Natural killer cell (primary cell): ENCODE measurements around the gene TSPAN18. TPM values are rescaled to one million over a fixed set of nuclear protein-coding genes. Genes with fewer than 3 reads are reported as not detected.

Source experiments
- ATAC-seq, 3 donors: fragments of 150-1000 bp in 2 of 3; fragments of 200-7000 bp in 1 of 3; cut with Tn5 transposase; 1 replicate in 1 of 3; 2 replicates in 2 of 3; pipeline ENCODE4 v1.10.0; 2021; ENCODE audit warnings: mild to moderate bottlenecking in 2 of 3, moderate library complexity in 2 of 3
- DNase-seq, 2 donors: peaks; one replicate each; pipeline versions ENCODE4 v3.0.0 to v3.0.0-alpha.2; 2013 to 2021; ENCODE audit warnings: mixed read lengths in 1 of 2
- H3K27ac ChIP-seq: one replicate; pipeline ENCODE4 v1.5.1; 2013; ENCODE audit warnings: mild to moderate bottlenecking, low read length
- H3K27me3 ChIP-seq: one replicate; pipeline ENCODE4 v1.6.1; 2013; ENCODE audit warnings: low read length; ENCODE audit not compliant: control insufficient read depth, insufficient read depth
- H3K36me3 ChIP-seq: one replicate; pipeline ENCODE4 v1.6.1; 2013; ENCODE audit warnings: low read length; ENCODE audit not compliant: control insufficient read depth, insufficient read depth
- H3K4me1 ChIP-seq: one replicate; pipeline ENCODE4 v1.6.1; 2013; ENCODE audit warnings: low read length; ENCODE audit not compliant: control insufficient read depth, insufficient read depth
- H3K4me3 ChIP-seq: one replicate; pipeline ENCODE4 v1.5.1; 2013; ENCODE audit warnings: low read length
- H3K9me3 ChIP-seq: one replicate; pipeline ENCODE4 v1.6.1; 2013; ENCODE audit warnings: low read length; ENCODE audit not compliant: control insufficient read depth, insufficient read depth
- H3K27ac Mint-ChIP-seq, 2 donors: one replicate each; pipeline ENCODE4 v1.8.0; 2022; ENCODE audit warnings: mild to moderate bottlenecking in 2 of 2, mixed read lengths in 2 of 2, moderate library complexity in 1 of 2
- H3K27me3 Mint-ChIP-seq, 2 donors: one replicate each; pipeline ENCODE4 v1.8.0; 2022; ENCODE audit warnings: low read depth in 2 of 2, mixed read lengths in 2 of 2
- H3K36me3 Mint-ChIP-seq: one replicate; pipeline ENCODE4 v1.8.0; 2022; ENCODE audit warnings: mixed read lengths
- H3K4me1 Mint-ChIP-seq, 2 donors: one replicate each; pipeline ENCODE4 v1.8.0; 2022; ENCODE audit warnings: mixed read lengths in 2 of 2
- H3K4me3 Mint-ChIP-seq: one replicate; pipeline ENCODE4 v1.8.0; 2022; ENCODE audit warnings: mild to moderate bottlenecking, moderate library complexity, mixed read lengths
- H3K9me3 Mint-ChIP-seq, 2 donors: one replicate each; pipeline ENCODE4 v1.8.0; 2022; ENCODE audit warnings: mixed read lengths in 2 of 2
- WGBS: methylation state at CpG from one replicate; pipeline ENCODE4 v1.1.7; 2013; ENCODE audit warnings: missing lambda C conversion rate; ENCODE audit not compliant: insufficient coverage; 5-methylcytosine and 5-hydroxymethylcytosine counted together
- intact Hi-C: fragments of 100-400 bp; cut with micrococcal nuclease; formaldehyde crosslinking; loops from one replicate; pipeline ENCODE4 v1.14.2; 2022
- total RNA-seq, 4 donors: library from RNA; stranded (reverse); fragments of 120-200 nt in 1 of 4; gene quantifications; one replicate each; pipeline versions ENCODE4 v1.2.3 to v1.2.4, GENCODE V29; 2013 to 2022
- TF ChIP-seq, protein P1 (sequence below): fragments of 200-600 bp; IDR thresholded peaks from one replicate; pipeline ENCODE4 v1.8.0; 2022; ENCODE audit warnings: antibody characterized with exemption

TSPAN18 gene
- total RNA-seq, 3 donors from 2014 or later (not counting 1 experiment from before 2014, with no cell fraction given): 1.9 to 2.4 (median 2.3) TPM

DNA sequence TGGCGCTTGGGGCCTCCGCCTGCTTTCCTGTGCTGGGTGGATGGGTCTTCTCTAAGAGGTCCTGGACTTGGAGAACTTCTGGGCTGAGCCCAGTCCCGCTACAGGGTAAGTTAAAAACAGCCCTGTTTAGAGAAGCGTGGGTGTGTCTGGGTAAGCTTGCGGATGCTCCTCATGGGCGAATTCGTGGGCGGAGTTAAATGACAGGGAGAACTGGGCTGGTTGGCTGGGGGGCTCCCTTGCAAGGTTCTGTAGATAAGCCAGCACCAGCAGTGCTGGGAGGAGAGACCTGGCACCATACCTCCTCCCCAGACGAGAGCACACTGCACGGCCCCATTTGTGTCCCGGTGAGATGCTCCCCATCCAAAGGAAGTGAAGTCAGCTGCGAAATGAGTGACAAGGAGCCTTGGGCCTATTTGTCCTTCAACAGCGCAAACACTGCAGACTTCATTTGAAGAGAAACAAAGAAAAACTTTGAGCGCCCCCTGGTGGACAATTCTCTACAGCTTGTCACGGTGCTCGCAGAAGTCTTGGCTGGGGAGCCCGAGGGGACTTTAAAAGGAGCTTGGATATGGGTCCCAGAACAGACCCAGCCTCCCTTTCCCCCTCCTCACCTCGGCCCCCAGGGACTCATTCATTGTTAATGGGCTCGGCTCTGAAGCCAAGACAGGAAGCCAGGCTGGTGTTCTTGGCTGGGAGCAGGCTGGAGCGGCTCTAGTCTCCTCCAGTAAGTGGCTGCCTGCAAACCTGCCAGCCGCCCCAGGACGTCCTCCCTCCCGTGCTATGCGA is 184.5 kb downstream of the TSPAN18 start:
- Mint-ChIP-seq H3K27ac (no peak overlapping the region), H3K36me3 (no peaks in the 10 kb centered on the region), H3K4me3 (no peak overlapping the region), H3K4me1 (peaks cover 0 to 5% of the 10 kb centered on the region in 2 donors), H3K27me3 (peaks cover 9 to 17% of the 10 kb centered on the region in 2 donors), H3K9me3 (no peaks in the 10 kb centered on the region)
- Histone ChIP-seq H3K4me3 (no peak overlapping the region), H3K9me3 (no peaks in the 10 kb centered on the region), H3K4me1 (peaks cover 17% of the 10 kb centered on the region), H3K36me3 (no peaks in the 10 kb centered on the region), H3K27ac (no peak overlapping the region), H3K27me3 (peaks cover 3% of the 10 kb centered on the region)
- peak; percentile 72 to 88 for DNase-seq
- TF ChIP-seq, protein P1, sequence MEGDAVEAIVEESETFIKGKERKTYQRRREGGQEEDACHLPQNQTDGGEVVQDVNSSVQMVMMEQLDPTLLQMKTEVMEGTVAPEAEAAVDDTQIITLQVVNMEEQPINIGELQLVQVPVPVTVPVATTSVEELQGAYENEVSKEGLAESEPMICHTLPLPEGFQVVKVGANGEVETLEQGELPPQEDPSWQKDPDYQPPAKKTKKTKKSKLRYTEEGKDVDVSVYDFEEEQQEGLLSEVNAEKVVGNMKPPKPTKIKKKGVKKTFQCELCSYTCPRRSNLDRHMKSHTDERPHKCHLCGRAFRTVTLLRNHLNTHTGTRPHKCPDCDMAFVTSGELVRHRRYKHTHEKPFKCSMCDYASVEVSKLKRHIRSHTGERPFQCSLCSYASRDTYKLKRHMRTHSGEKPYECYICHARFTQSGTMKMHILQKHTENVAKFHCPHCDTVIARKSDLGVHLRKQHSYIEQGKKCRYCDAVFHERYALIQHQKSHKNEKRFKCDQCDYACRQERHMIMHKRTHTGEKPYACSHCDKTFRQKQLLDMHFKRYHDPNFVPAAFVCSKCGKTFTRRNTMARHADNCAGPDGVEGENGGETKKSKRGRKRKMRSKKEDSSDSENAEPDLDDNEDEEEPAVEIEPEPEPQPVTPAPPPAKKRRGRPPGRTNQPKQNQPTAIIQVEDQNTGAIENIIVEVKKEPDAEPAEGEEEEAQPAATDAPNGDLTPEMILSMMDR: peak; percentile 80
- intact Hi-C loops: loop anchor here (1.0 to 5.0 kb wide), 5 partner anchors 134 to 624 kb away; no protein-coding TSS in a partner anchor
- peak; percentile 70 to 86 (median 79) for ATAC-seq
- 36% methylated on average over 24 of the region's 24 CpGs for WGBS

DNA sequence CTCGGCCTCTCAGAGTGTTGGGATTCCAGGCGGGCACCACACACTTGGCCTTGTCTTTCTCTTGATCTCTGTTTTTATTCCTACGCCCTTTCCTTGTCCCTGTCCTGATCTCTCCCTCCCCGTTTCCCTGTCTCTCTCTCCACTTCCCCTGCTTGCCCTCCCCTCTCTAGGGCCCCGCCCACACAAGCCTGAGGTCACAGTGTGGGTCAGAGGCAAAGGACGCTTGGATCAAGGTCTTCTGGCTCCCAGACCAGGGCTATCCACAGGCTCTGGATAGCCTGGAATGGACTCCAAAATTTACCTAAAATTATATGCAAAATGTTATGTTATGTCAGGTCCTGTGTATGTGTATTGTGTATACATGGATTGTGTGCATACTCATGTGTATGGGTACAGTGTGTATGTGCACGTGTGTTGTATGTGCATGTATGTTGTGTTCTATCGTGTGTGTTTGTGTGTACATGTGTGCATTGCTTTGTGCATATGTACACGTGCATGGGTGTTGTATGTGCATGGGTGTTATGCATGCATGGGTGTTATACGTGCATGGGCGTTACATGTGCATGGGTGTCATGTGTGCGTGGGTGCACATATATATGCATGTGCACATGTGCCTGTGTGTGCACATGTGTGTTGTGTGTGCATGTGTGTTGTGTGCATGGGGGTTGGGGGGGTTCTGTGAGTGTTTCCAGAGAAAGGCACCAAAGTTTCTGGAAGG is 185.7 kb downstream of the TSPAN18 start:
- H3K27ac ChIP-seq: no peak overlapping the region
- H3K4me1 ChIP-seq: peaks cover 26% of the 10 kb centered on the region
- ATAC-seq: no peak
- peaks cover 16 to 21% of the 10 kb centered on the region in 2 donors for H3K27me3 Mint-ChIP-seq
- H3K27ac Mint-ChIP-seq: no peak overlapping the region
- H3K36me3 Mint-ChIP-seq: no peaks in the 10 kb centered on the region
- 79% methylated on average over 12 of the region's 12 CpGs for WGBS
- no peaks in the 10 kb centered on the region for H3K36me3 ChIP-seq
- no peak overlapping the region for H3K4me3 Mint-ChIP-seq
- no peaks in the 10 kb centered on the region for H3K9me3 ChIP-seq
- intact Hi-C loops: loop anchor here (5.0 kb wide), 3 partner anchors 135 to 625 kb away; no protein-coding TSS in a partner anchor
- no peak overlapping the region for H3K4me3 ChIP-seq
- H3K4me1 Mint-ChIP-seq: peaks cover 0 to 5% of the 10 kb centered on the region in 2 donors
- TF ChIP-seq, protein P1: no peak
- peaks cover 3% of the 10 kb centered on the region for H3K27me3 ChIP-seq
- H3K9me3 Mint-ChIP-seq: no peaks in the 10 kb centered on the region
- no peak for DNase-seq

DNA sequence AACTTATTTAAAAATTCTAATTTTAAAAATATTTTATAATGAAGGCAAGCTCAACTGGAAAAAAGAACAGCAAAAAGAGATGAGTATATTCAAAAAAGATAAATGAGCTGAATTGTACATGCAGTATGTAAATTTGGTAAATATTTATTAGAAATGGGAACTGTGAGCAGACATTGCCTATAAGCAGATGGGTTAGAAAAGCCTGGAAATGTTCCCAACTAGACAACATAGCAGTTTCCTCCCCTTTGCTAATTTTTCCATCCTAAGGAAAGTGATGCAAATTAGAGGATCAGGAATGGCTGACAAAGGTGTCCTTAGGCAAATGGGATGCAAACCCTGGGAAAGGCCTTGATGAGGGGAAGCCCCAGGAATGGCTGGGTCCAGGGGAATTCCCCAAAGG is 186.7 kb downstream of the TSPAN18 start:
- no peak for DNase-seq
- Mint-ChIP-seq H3K9me3 (no peaks in the 10 kb centered on the region), H3K4me3 (no peak overlapping the region), H3K27me3 (peaks cover 16 to 21% of the 10 kb centered on the region in 2 donors), H3K27ac (no peak overlapping the region), H3K36me3 (no peaks in the 10 kb centered on the region), H3K4me1 (peaks cover 0 to 5% of the 10 kb centered on the region in 2 donors)
- TF ChIP-seq, protein P1: no peak
- H3K4me3 ChIP-seq: no peak overlapping the region
- no peak for ATAC-seq
- intact Hi-C loops: loop anchor here (5.0 kb wide), 3 partner anchors 136 to 626 kb away; no protein-coding TSS in a partner anchor
- peaks cover 3% of the 10 kb centered on the region for H3K27me3 ChIP-seq
- no peaks in the 10 kb centered on the region for H3K9me3 ChIP-seq
- no peaks in the 10 kb centered on the region for H3K36me3 ChIP-seq
- H3K27ac ChIP-seq: no peak overlapping the region
- H3K4me1 ChIP-seq: peaks cover 26% of the 10 kb centered on the region
